ENCODE measurements around the gene SEMA6D. TPM values are rescaled to one million over a fixed set of nuclear protein-coding genes. Genes with fewer than 3 reads are reported as not detected.

Gene SEMA6D
- polyA plus RNA-seq, 1 of the 3 experiments (the other 2 are of a cell fraction) = 0.30 TPM

- H3K9me2 ChIP-seq = no peaks in the 10 kb centered on the region
- POLR2A ChIA-PET = no interaction called here
- peaks cover 0 to 13% of the 10 kb centered on the region in 2 experiments; a peak in 2 of 4 replicates for H3K4me1 ChIP-seq (ENCODE audit: control insufficient read depth in 1 of 2, insufficient read depth in 2 of 2, low read depth in 1 of 2, low read length in 1 of 2)
- no peaks in the 10 kb centered on the region for H3F3A ChIP-seq (replicated peaks; ENCODE audit: insufficient read depth)
- CTCF ChIA-PET = interaction anchor here (1.1 kb wide), 1 partner anchor 69 kb away, joined by 4 read pairs; no protein-coding TSS in a partner anchor
- no peak overlapping the region for H3K9ac ChIP-seq
- no peaks in the 10 kb centered on the region for H4K20me1 ChIP-seq (ENCODE audit: insufficient read depth)
- H3K4me3 ChIP-seq (ENCODE audit: low read depth in 2 of 2, low read length in 1 of 2) = no peak overlapping the region
- TF ChIP-seq RAD21 (IDR thresholded peaks at IDR 0.05; ENCODE audit: low read length) (peak; percentile 17; the same call in 1 of the 2 replicates), EP300 (IDR thresholded peaks at IDR 0.05; ENCODE audit: borderline replicate concordance in 1 of 2, low read depth in 1 of 2, low read length in 1 of 2) (peak in 1 of 2 experiments; percentile 79; a peak in 2 of 4 replicates), JUND (IDR thresholded peaks at IDR 0.05) (no peak), NRF1 (IDR thresholded peaks at IDR 0.05; ENCODE audit: low read depth, low read length) (no peak), USF2 (IDR thresholded peaks at IDR 0.05; ENCODE audit: borderline replicate concordance, low read depth, low read length) (no peak), TEAD4 (IDR thresholded peaks at IDR 0.05; ENCODE audit: borderline replicate concordance, insufficient read depth) (no peak), GATA2 (CRISPR knock-in tag; IDR thresholded peaks at IDR 0.05) (peak; percentile 71), RFX5 (IDR thresholded peaks at IDR 0.05; ENCODE audit: low read length) (0 out of 2 replicates have a peak, but pooled peaks have one; percentile 20), FOSL2 (IDR thresholded peaks at IDR 0.05; ENCODE audit: borderline replicate concordance, low read depth) (no peak), REST (IDR thresholded peaks at IDR 0.05; ENCODE audit: low read depth, low read length) (no peak), YY1 (IDR thresholded peaks at IDR 0.05; ENCODE audit: low read depth) (no peak), MXI1 (IDR thresholded peaks at IDR 0.05; ENCODE audit: low read depth, low read length) (no peak), RCOR1 (IDR thresholded peaks at IDR 0.05; ENCODE audit: low read length) (0 out of 2 replicates have a peak, but pooled peaks have one; percentile 29)
- no peaks in the 10 kb centered on the region for H3K79me2 ChIP-seq (ENCODE audit: insufficient read depth)
- WGBS (ENCODE audit: low lambda C conversion rate) = 0% methylated on average over 1 of the region's 1 CpG
- H3K9me3 ChIP-seq = no peaks in the 10 kb centered on the region
- DNase-seq = peak; percentile 48
- H3K27ac ChIP-seq (ENCODE audit: low read depth in 2 of 2, low read length in 1 of 2) = peak overlapping the region in 1 of 2 experiments; percentile 72; a peak in 2 of 4 replicates
- no peak overlapping the region for H3K4me2 ChIP-seq
- H2AFZ ChIP-seq (ENCODE audit: low read depth) = no peak overlapping the region
- no peaks in the 10 kb centered on the region for H3K36me3 ChIP-seq (replicated peaks in 1 of 2; ENCODE audit: control insufficient read depth in 1 of 2, insufficient read depth in 2 of 2, low read length in 1 of 2)
- H3K27me3 ChIP-seq (ENCODE audit: insufficient read depth) = no peaks in the 10 kb centered on the region
Observed at GRCh38 chr15:47678040-47678439, 39.3 kb upstream of the SEMA6D start.

- H3K27ac ChIP-seq (ENCODE audit: low read depth in 2 of 2, low read length in 1 of 2) = no peak overlapping the region
- WGBS (ENCODE audit: low lambda C conversion rate) = 58% methylated on average over 4 of the region's 4 CpGs
- ChIA-PET CTCF (interaction anchor here (0.7 kb wide), 1 partner anchor 211 kb away, joined by 3 read pairs; no protein-coding TSS in a partner anchor), POLR2A (no interaction called here)
- H3K9ac ChIP-seq = no peak overlapping the region
- TF ChIP-seq TAF1 (IDR thresholded peaks at IDR 0.05; ENCODE audit: borderline replicate concordance, low read depth, low read length) = no peak
- TF ChIP-seq MXI1 (IDR thresholded peaks at IDR 0.05; ENCODE audit: low read depth, low read length) = no peak
- no peak for TF ChIP-seq RFX5 (IDR thresholded peaks at IDR 0.05; ENCODE audit: low read length)
- TF ChIP-seq RAD21 (IDR thresholded peaks at IDR 0.05; ENCODE audit: low read length) = no peak
- no peak for TF ChIP-seq ELF1 (IDR thresholded peaks at IDR 0.05)
- no peak for TF ChIP-seq JUND (IDR thresholded peaks at IDR 0.05)
- H3K9me3 ChIP-seq = no peaks in the 10 kb centered on the region; the same call in 1 of the 2 replicates
- DNase-seq = no peak
- H3K4me2 ChIP-seq = no peak overlapping the region
- H3K36me3 ChIP-seq (replicated peaks in 1 of 2; ENCODE audit: control insufficient read depth in 1 of 2, insufficient read depth in 2 of 2, low read length in 1 of 2) = no peaks in the 10 kb centered on the region
- no peaks in the 10 kb centered on the region for H3K27me3 ChIP-seq (ENCODE audit: insufficient read depth)
- no peaks in the 10 kb centered on the region for H3K9me2 ChIP-seq
- H3K79me2 ChIP-seq (ENCODE audit: insufficient read depth) = no peaks in the 10 kb centered on the region
- no peak overlapping the region for H3K4me3 ChIP-seq (ENCODE audit: low read depth in 2 of 2, low read length in 1 of 2)
- H3K4me1 ChIP-seq (ENCODE audit: control insufficient read depth in 1 of 2, insufficient read depth in 2 of 2, low read depth in 1 of 2, low read length in 1 of 2) = peaks cover 0 to 4% of the 10 kb centered on the region in 2 experiments; a peak in 1 of 4 replicates
- no peaks in the 10 kb centered on the region for H3F3A ChIP-seq (replicated peaks; ENCODE audit: insufficient read depth)
- H2AFZ ChIP-seq (ENCODE audit: low read depth) = no peak overlapping the region
- no peaks in the 10 kb centered on the region for H4K20me1 ChIP-seq (ENCODE audit: insufficient read depth)
Observed at GRCh38 chr15:47682661-47683060, 34.6 kb upstream of the SEMA6D start.

Measured in SK-N-SH (cell line).